HFF-Myc (cell line): ENCODE measurements around the gene C8B.

Experiments used
- DNase-seq: peaks from one replicate; pipeline ENCODE4 v3.0.0-alpha.2; 2011; ENCODE audit warnings: low read depth; ENCODE audit errors: extremely low read depth
- H3K4me3 ChIP-seq: replicated peaks from 2 replicates; pipeline ENCODE4 v1.5.1; 2011; ENCODE audit warnings: low read depth, mild to moderate bottlenecking, control low read depth, low read length
- CTCF ChIP-seq: IDR thresholded peaks from 2 replicates; pipeline ENCODE4 v1.5.1; 2012; ENCODE audit warnings: mild to moderate bottlenecking, low read depth, low read length, control low read depth; ENCODE audit errors: missing control alignments

Gene C8B

GRCh38 chr1:56954664-56955063, 11.2 kb downstream of the C8B start:
- no peak overlapping the region for H3K4me3 ChIP-seq
- DNase-seq: no peak
- TF ChIP-seq CTCF: no peak

GRCh38 chr1:56953386-56953785, 12.4 kb downstream of the C8B start:
- DNase-seq: no peak
- no peak for TF ChIP-seq CTCF

GRCh38 chr1:56952501-56952900, 13.3 kb downstream of the C8B start:
- no peak for TF ChIP-seq CTCF
- H3K4me3 ChIP-seq: no peak overlapping the region
- no peak for DNase-seq

More at GRCh38 chr1:56953386-56953785, 12.4 kb downstream of the C8B start:
- no peak overlapping the region for H3K4me3 ChIP-seq

GRCh38 chr1:56948403-56949023, 17.3 kb downstream of the C8B start:
- no peak for DNase-seq
- no peak for TF ChIP-seq CTCF

GRCh38 chr1:56940039-56940438, 25.8 kb downstream of the C8B start:
- no peak for DNase-seq

More at GRCh38 chr1:56948403-56949023, 17.3 kb downstream of the C8B start:
- no peak overlapping the region for H3K4me3 ChIP-seq

GRCh38 chr1:56939209-56939608, 26.6 kb downstream of the C8B start:
- no peak overlapping the region for H3K4me3 ChIP-seq
- no peak for TF ChIP-seq CTCF
- no peak for DNase-seq

More at GRCh38 chr1:56940039-56940438, 25.8 kb downstream of the C8B start:
- no peak overlapping the region for H3K4me3 ChIP-seq
- no peak for TF ChIP-seq CTCF

GRCh38 chr1:56938646-56939045, 27.2 kb downstream of the C8B start:
- DNase-seq: no peak
- no peak for TF ChIP-seq CTCF

More at GRCh38 chr1:56938646-56939045, 27.2 kb downstream of the C8B start:
- H3K4me3 ChIP-seq: no peak overlapping the region
